ENCODE measurements around the gene DDOST. TPM values are rescaled to one million over a fixed set of nuclear protein-coding genes. Genes with fewer than 3 reads are reported as not detected.
"Not testable (repeated sequence)": the region's sequence is repeated elsewhere in the genome, so short reads cannot be mapped to it uniquely, and the experiment has no call there.

Gene DDOST
- total RNA-seq, 4 donors from 2014 or later: 72.4 to 146 (median 113) TPM

DNA sequence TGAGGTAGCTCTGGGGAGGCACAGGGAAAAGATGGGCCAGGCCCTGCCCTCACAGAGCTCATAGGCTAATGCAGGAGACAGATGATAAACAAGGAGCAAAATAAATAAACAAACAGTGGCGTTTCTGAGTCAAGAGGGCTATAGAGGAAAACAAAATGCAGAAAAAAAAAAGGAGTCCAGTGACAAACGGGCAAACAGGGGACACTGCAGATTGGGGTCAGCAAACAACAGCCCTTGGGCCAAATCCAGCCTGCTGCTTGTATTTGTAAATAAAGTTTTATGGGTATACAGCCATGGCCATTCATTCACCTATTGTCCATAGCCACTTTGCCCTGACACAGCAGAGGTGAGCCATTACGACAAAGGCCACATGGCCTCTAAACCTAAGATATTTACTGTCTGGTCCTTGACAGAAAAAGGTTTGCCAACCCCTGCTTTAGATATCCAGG, 47.0 kb downstream of the DDOST start:
- DNase-seq (ENCODE audit: low spot score in 2 of 2): no peak
- no peak for TF ChIP-seq POLR2A (IDR thresholded peaks at IDR 0.05)
- TF ChIP-seq, protein P1, sequence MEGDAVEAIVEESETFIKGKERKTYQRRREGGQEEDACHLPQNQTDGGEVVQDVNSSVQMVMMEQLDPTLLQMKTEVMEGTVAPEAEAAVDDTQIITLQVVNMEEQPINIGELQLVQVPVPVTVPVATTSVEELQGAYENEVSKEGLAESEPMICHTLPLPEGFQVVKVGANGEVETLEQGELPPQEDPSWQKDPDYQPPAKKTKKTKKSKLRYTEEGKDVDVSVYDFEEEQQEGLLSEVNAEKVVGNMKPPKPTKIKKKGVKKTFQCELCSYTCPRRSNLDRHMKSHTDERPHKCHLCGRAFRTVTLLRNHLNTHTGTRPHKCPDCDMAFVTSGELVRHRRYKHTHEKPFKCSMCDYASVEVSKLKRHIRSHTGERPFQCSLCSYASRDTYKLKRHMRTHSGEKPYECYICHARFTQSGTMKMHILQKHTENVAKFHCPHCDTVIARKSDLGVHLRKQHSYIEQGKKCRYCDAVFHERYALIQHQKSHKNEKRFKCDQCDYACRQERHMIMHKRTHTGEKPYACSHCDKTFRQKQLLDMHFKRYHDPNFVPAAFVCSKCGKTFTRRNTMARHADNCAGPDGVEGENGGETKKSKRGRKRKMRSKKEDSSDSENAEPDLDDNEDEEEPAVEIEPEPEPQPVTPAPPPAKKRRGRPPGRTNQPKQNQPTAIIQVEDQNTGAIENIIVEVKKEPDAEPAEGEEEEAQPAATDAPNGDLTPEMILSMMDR (IDR thresholded peaks at IDR 0.05): no peak
- intact Hi-C loops (cut with DNase I; ENCODE audit: low total_unique reads): no loop called here
- 69 to 73% methylated on average over 3 of the region's 3 CpGs for WGBS, 2 donors
- no peak overlapping the region for H3K4me3 ChIP-seq (ENCODE audit: low read depth, poor library complexity, severe bottlenecking)

DNA sequence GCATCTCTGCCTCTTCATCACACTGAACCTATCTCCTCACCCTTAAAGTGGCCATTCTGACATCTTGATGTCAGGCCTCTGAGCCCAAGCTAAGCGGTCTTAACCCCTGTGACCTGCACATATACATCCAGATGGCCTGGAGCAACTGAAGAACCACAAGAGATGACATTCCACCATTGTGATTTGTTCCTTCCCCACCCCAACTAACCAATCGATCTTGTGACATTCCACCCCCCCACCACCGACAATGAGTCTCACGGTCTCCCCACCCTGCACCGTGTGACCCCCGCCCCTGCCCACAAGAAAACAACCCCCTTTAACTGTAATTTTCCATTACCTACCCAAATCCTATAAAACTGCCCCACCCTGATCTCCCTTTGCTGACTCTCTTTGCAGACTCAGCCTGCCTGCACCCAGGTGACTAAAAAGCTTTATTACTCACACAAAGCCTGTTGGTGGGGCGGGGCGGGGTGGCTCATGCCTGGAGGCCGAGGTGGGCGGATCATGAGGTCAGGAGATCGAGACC, 48.9 kb downstream of the DDOST start:
- intact Hi-C loops (cut with DNase I; ENCODE audit: low total_unique reads): no loop called here
- H3K4me3 ChIP-seq (ENCODE audit: low read depth, poor library complexity, severe bottlenecking): no peak overlapping the region
- WGBS, 2 donors: 49 to 54% methylated on average over 11 of the region's 11 CpGs
- no peak for TF ChIP-seq POLR2A (IDR thresholded peaks at IDR 0.05)
- TF ChIP-seq, protein P1 (IDR thresholded peaks at IDR 0.05): no peak
- DNase-seq (ENCODE audit: low spot score in 2 of 2): no peak

DNA sequence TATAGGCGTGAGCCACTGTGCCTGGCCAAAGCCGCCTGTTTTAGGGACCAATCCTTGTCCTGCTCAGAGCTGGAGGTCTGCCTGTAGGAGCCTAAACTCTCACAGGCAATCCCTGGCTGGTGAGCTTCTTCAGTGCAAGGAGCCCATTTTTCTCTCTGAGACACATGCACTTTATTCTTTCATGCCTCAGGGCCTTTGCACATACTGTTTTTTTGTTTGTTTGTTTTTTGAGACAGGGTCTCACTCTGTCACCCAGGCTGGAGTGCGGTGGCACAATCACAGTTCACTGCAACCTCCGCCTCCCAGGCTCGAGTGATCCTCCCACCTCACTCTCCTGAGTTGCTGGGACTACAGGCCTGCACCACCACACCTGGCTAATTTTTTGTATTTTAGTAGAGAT, 49.5 kb downstream of the DDOST start:
- H3K4me3 ChIP-seq (ENCODE audit: low read depth, poor library complexity, severe bottlenecking): no peak overlapping the region
- DNase-seq (ENCODE audit: low spot score in 2 of 2): no peak
- intact Hi-C loops (cut with DNase I; ENCODE audit: low total_unique reads): no loop called here
- 93 to 99% methylated on average over 5 of the region's 5 CpGs for WGBS, 2 donors
- TF ChIP-seq POLR2A (IDR thresholded peaks at IDR 0.05): no peak
- TF ChIP-seq, protein P1 (IDR thresholded peaks at IDR 0.05): no peak

DNA sequence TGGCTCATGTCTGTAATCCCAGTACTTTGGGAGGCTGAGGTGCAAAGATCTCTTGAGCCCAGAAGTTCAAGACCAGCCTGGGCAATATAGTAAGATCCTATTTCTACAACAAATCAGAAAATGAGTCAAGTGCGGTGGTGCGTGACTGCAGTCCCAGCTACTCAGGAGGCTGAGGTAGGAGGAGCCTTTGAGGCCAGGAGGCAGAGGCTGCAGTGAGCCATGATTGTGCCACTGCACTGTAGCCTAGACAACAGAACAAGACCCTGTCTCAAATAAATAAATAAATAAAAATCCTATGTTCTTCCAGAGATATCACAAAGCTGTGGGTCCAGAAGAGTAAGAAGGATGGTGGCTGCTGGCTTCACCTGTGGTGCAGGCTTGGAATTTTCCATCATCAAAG, 50.2 kb downstream of the DDOST start:
- intact Hi-C loops (cut with DNase I; ENCODE audit: low total_unique reads): no loop called here
- TF ChIP-seq, protein P1 (IDR thresholded peaks at IDR 0.05): no peak
- TF ChIP-seq POLR2A (IDR thresholded peaks at IDR 0.05): no peak
- no peak for DNase-seq (ENCODE audit: low spot score in 2 of 2)
- H3K4me3 ChIP-seq (ENCODE audit: low read depth, poor library complexity, severe bottlenecking): no peak overlapping the region
- 98 to 100% methylated on average over 2 of the region's 2 CpGs for WGBS, 2 donors

GRCh38 chr1:20609541-20609940, 51.6 kb downstream of the DDOST start:
- intact Hi-C loops (cut with DNase I; ENCODE audit: low total_unique reads): no loop called here
- 86 to 88% methylated on average over 6 of the region's 6 CpGs for WGBS, 2 donors
- no peak for TF ChIP-seq POLR2A (IDR thresholded peaks at IDR 0.05)
- TF ChIP-seq, protein P1 (IDR thresholded peaks at IDR 0.05): no peak
- DNase-seq (ENCODE audit: low spot score in 2 of 2): no peak
- no peak overlapping the region for H3K4me3 ChIP-seq (ENCODE audit: low read depth, poor library complexity, severe bottlenecking)

DNA sequence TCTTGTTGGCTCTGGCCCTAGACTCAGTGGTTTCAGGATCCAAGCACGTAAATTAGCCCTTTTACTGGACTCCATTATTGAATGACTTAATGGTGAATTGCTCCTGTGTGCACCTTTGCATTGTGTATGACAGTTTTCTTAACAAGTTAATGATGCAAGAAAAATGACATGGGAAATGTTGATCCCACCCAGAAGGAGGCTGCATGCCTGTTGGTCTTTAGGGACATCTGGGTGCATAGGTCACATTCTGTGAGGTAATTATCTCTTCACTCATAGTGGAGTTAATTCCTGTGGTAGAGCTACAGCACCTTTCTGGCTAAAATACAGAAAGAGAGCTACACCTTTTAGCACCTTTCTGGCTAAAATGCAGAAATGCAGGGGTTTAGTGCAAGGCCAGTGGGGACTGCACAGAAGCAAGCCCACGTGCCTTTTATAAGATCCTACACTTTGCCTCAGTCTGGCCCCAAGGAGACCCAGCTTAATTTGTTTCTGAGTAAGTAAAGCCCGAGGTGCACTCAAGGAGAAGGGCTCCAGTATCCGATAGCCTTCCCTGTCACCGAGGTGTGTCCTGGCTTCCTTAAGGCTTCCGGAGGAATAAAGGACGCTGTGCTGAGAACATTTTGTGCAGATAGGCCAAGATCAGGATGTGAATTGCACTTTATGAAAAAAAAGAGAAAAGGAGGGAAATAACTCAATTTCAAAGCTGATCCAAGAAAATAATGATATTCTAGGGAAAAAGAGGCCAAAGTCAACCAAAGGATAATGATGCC, 54.2 kb downstream of the DDOST start:
- H3K4me3 ChIP-seq (ENCODE audit: low read depth, poor library complexity, severe bottlenecking); intact Hi-C loops (cut with DNase I; ENCODE audit: low total_unique reads); DNase-seq (ENCODE audit: low spot score in 2 of 2): not testable (repeated sequence)
- 67 to 86% methylated on average over 7 of the region's 7 CpGs for WGBS, 2 donors
